GM06990 (cell line): ENCODE results near the gene CCDC149.

ENCODE experiments used
- DNase-seq: peaks from one replicate; pipeline ENCODE4 v3.0.0-alpha.2; 2011; ENCODE audit not compliant: insufficient read length; ENCODE audit errors: extremely low read depth
- H3K27me3 ChIP-seq: replicated peaks from 2 replicates; pipeline ENCODE4 v1.6.0; 2011; ENCODE audit warnings: low read length; ENCODE audit not compliant: control insufficient read depth, insufficient read depth
- H3K36me3 ChIP-seq: 2 replicates; pipeline ENCODE4 v1.5.1; 2011; ENCODE audit warnings: low read length; ENCODE audit not compliant: control insufficient read depth, insufficient read depth
- H3K4me3 ChIP-seq: replicated peaks from 2 replicates; pipeline ENCODE4 v1.5.1; 2011; ENCODE audit warnings: low read depth, mild to moderate bottlenecking, control low read depth, low read length
- CTCF ChIP-seq: IDR thresholded peaks from 2 replicates; pipeline ENCODE4 v1.5.1; 2011; ENCODE audit warnings: low read length, control low read depth, mild to moderate bottlenecking, inconsistent platforms; ENCODE audit not compliant: insufficient read depth, poor library complexity, severe bottlenecking

Gene CCDC149

DNA sequence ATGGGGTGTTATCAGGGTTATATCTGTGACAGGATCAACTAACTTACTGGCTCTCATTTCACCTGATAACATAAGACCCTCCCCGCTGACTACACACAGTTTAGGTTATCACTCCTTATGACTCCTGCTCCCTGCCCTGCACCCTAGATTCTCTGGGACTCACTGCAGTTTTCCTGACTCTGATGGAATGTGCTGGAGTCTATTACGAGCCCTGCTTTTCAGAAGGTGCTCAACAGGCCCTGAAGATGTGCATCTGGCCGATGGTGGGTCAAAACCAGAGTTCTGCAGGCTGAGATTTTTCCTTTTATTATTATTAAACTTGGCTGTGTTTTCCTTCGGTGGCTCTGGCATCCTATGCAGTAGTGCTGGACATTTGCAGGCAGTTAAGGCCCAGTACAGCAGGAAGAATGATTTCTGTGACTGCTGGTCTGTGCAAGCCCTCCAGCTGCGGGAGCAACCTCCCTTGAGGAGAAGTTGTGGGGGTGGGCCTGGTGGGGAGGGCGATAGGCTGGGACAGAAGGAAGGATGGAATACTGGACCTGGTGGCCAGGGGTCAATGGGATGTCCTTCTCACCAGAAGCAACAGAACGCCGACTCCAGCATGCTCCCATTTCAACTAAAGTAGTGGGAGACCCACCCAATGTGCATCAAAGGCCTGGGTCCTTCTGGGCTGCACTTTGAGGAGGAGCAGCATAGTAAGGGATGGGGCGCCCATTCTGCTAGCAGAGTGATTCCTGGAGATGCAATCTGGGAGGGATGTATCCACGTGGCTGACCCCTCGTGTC lies 106.4 kb downstream of the CCDC149 start:
- Histone ChIP-seq H3K27me3 (no peaks in the 10 kb centered on the region), H3K4me3 (no peak overlapping the region), H3K36me3 (no peaks in the 10 kb centered on the region)
- no peak for TF ChIP-seq CTCF
- DNase-seq: no peak

- TF ChIP-seq CTCF: no peak
- Histone ChIP-seq H3K36me3 (no peaks in the 10 kb centered on the region), H3K4me3 (no peak overlapping the region), H3K27me3 (no peaks in the 10 kb centered on the region)
- no peak for DNase-seq
Measured at GRCh38 chr4:24805566-24805965, 107.3 kb downstream of the CCDC149 start.

DNA sequence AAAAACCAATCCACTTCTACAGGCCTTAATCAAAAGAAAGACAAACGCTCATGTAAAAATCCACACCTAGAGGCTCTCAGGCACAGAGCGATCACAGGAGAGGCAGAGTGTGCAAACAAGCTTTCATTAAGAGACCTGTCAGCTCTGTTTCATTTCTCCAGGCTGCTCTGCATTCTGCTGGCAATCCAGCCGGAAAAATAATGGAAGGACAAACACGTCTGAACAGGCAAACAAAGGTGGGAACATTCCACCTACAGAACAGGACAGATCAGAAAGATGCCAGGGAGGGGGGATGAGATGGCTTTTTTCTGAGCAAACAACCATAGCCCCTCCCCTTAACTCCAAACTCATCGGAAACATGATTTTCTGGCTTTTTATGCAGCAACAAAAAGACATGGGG lies 107.8 kb downstream of the CCDC149 start:
- H3K27me3 ChIP-seq: no peaks in the 10 kb centered on the region
- DNase-seq: no peak
- no peak for TF ChIP-seq CTCF
- no peak overlapping the region for H3K4me3 ChIP-seq
- H3K36me3 ChIP-seq: no peaks in the 10 kb centered on the region

DNA sequence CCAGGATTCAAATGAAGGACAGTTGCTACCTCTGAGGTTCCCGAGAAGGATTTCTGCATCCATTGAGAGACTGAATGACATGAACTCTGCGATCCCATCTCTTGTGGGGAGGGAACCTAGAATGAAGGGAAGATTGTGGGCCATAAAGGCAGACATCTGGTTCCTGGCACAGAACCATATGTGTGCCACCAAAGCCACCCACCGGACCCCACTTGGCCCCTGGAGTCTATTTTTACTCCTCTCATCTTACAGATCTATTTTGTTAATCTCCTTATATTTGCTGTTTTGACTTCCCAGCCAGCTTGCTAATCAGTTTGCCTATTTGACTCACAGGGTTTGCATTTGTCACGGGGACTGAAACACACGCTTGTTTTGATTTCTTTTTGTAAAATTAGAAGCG lies 110.2 kb downstream of the CCDC149 start:
- H3K27me3 ChIP-seq: no peaks in the 10 kb centered on the region; the same call in 1 of the 2 replicates
- no peak for DNase-seq
- no peak overlapping the region for H3K4me3 ChIP-seq
- TF ChIP-seq CTCF: no peak
- H3K36me3 ChIP-seq: no peaks in the 10 kb centered on the region

DNA sequence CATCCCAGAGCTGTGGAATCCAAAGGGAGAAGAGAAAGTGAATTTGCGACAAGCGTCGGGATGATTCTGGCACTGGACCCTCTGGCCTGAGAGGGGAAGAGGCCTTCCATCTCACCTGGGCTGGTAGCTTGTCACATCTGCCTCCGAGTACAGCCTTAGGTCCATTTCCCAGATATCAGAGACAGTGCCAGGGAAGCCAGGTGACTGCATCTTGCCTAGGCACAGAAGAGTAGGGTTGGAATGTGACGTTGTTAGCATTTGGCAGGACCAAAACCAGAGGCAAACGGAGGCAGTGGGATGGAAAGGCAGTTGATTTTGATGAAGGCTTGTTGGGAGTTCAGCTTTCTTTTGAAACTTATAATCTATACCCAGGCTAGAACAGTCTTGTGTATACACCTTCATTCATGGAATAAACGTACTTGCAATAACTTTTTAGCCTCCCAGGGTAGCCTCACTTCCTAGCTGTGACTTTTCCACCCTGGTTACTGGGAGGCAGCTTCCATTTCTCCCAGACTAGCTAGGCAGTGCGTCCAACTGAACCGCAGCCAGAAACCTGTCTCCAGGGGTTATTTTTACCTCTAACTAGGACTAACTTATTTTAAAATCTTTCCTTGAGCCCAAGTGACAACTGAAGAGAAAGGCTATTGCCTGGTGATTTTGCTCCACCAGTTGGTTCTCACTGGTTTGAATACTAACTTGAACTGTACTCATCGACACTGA lies 111.5 kb downstream of the CCDC149 start:
- TF ChIP-seq CTCF: no peak
- no peaks in the 10 kb centered on the region; the same call in 1 of the 2 replicates for H3K27me3 ChIP-seq
- DNase-seq: no peak
- H3K4me3 ChIP-seq: no peak overlapping the region
- H3K36me3 ChIP-seq: no peaks in the 10 kb centered on the region
